Fibroblast of gingiva (primary cell): ENCODE measurements around the gene MYDGF.

ENCODE experiments used
- DNase-seq: peaks from one replicate; pipeline ENCODE4 v3.0.0-alpha.2; 2011; ENCODE audit warnings: low read depth

The MYDGF gene

GRCh38 chr19:4640247-4641000 lies 29.7 kb downstream of the MYDGF start:
- no peak for DNase-seq

- DNase-seq: no peak
Observed at GRCh38 chr19:4639531-4640246, 30.5 kb downstream of the MYDGF start.

GRCh38 chr19:4638828-4639530 lies 31.2 kb downstream of the MYDGF start, which contains the start of gene TNFAIP8L1:
Gene TNFAIP8L1 (plus strand): TSS chr19:4639516. CDS start chr19:4651870, 12,354 bp downstream.
- peak; percentile 92 for DNase-seq

- no peak for DNase-seq
Observed at GRCh38 chr19:4638317-4638716, 31.8 kb downstream of the MYDGF start.

- DNase-seq: no peak
Observed at GRCh38 chr19:4636761-4637160, 33.4 kb downstream of the MYDGF start.

GRCh38 chr19:4636151-4636717 lies 33.9 kb downstream of the MYDGF start:
- DNase-seq: peak; percentile 42

GRCh38 chr19:4635754-4636116 lies 34.4 kb downstream of the MYDGF start:
- DNase-seq: no peak

GRCh38 chr19:4633140-4633967 lies 36.8 kb downstream of the MYDGF start:
- peak; percentile 32 for DNase-seq

- DNase-seq: no peak
Observed at GRCh38 chr19:4624733-4625362, 45.3 kb downstream of the MYDGF start.

- DNase-seq: no peak
Observed at GRCh38 chr19:4624301-4624700, 45.8 kb downstream of the MYDGF start.

- no peak for DNase-seq
Observed at GRCh38 chr19:4622695-4623421, 47.3 kb downstream of the MYDGF start.

- DNase-seq: no peak
Observed at GRCh38 chr19:4620675-4621074, 49.5 kb downstream of the MYDGF start.

- no peak for DNase-seq
Observed at GRCh38 chr19:4619668-4620294, 50.4 kb downstream of the MYDGF start.

- DNase-seq: no peak
Observed at GRCh38 chr19:4618019-4618418, 52.1 kb downstream of the MYDGF start.

GRCh38 chr19:4613254-4613751 lies 56.8 kb downstream of the MYDGF start:
- DNase-seq: no peak

- DNase-seq: no peak
Observed at GRCh38 chr19:4609878-4610511, 60.1 kb downstream of the MYDGF start.
